GM18867 (cell line): Measurements from ENCODE around the gene MAJIN.

Source experiments
- ATAC-seq: cut with Tn5 transposase; IDR thresholded peaks from one replicate; pipeline ENCODE4 v1.9.1; 2021; ENCODE audit warnings: mild to moderate bottlenecking, moderate library complexity; ENCODE audit not compliant: unreplicated experiment

MAJIN gene

GRCh38 chr11:64894812-64895452 lies 77.0 kb downstream of the MAJIN start:
- ATAC-seq: no peak

GRCh38 chr11:64894070-64894811 lies 77.7 kb downstream of the MAJIN start:
- ATAC-seq: peak; percentile 65

- ATAC-seq: no peak
Observed at GRCh38 chr11:64893194-64894069, 78.5 kb downstream of the MAJIN start.

GRCh38 chr11:64892838-64893193 lies 79.1 kb downstream of the MAJIN start:
- ATAC-seq: no peak

GRCh38 chr11:64892411-64892831 lies 79.5 kb downstream of the MAJIN start:
- no peak for ATAC-seq

- no peak for ATAC-seq
Observed at GRCh38 chr11:64891880-64892279, 80.0 kb downstream of the MAJIN start.

GRCh38 chr11:64891215-64891848 lies 80.6 kb downstream of the MAJIN start:
- no peak for ATAC-seq

GRCh38 chr11:64890522-64890939 lies 81.4 kb downstream of the MAJIN start:
- ATAC-seq: no peak

GRCh38 chr11:64888729-64889511 lies 83.0 kb downstream of the MAJIN start:
- no peak for ATAC-seq

GRCh38 chr11:64888406-64888728 lies 83.5 kb downstream of the MAJIN start:
- no peak for ATAC-seq
